ENCODE data around the gene LMNTD2. TPM values are rescaled to one million over a fixed set of nuclear protein-coding genes. Genes with fewer than 3 reads are reported as not detected.

LMNTD2 gene, protein sequence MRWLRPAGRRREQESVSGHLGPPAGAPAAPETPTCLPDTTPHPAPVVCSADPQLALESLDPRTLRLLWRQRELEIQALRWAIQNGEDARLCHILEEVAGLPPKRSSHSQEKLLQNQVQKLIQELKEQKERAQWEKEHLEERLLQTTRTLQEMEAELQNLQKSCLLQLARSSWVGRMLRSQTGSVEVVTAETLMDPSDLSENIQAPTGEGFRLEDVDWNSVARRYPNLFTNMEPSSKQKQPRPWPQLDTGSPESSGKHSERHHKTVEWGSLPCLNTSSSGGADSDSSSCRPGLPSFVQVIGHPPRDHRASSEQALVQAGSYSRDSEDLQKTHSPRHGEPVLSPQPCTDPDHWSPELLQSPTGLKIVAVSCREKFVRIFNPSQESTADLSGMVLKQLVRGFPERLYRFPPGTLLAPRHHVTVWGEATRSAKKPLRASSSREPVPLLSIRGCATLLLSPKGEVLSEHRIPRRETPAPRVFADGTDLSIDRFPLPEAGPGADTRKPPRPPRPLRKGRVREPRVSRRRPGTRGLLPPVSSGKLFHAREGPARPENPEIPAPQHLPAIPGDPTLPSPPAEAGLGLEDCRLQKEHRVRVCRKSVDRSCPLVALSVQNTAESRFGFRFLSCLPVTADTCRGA
- total RNA-seq (2022; extraction: Qiagen RNA extraction; ENCODE audit: low read depth), result 1.9 to 3.0 TPM (median 2.3 TPM) in 5 replicates

GRCh38 chr11:560305-561147, at the start of gene LMNTD2, which contains the start of gene RASSF7:
TSS of gene LMNTD2 (minus strand) at chr11:560738. CDS start at chr11:560716, 22 bp downstream.
TSS of gene RASSF7 (plus strand) at chr11:560970. CDS start at chr11:561769, 799 bp downstream.

DNA sequence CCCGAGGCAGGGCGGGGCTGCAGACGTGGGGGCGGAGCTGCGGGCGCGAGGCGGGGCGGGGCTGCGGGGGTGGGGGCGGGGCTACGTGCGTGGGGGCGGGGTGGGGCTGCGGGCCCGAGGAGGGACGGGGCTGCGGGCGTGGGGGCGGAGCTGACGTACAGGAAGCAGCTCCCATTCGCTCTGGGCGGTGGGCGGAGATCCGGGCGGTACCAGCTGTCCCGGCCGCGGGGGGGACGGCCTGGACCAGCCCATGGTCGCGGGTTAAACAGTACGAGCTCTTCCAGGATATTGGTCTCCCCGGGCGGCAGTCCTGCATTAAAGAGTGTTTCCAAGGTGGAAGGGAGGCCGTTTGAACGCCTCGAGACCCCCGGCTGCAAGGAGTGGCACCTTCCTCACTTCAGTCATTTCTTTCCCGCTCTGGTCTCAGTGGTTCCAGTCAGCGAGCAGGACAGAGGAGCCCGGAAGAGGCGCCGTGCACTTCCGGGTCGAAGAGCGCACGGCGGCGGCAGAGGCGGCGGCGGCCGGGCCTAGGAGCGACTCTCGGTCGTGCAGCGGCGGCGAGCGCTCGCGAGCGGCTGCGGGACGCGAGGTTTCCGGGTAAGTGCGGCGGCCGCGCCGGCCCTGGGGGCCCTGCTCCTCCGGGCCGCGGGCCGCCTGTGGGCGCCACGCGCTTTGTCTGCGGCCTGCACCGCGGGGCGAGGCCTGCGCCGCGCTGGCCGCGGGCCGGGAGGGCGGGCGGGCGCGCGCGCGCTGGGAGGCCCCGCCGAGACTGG, 15.6 kb upstream of the LMNTD2 start, which contains the start of gene PHRF1:
Gene PHRF1 (plus strand): TSS at position 475 of the 773 bp plus-strand sequence. CDS start 5,043 bp downstream, outside the sequence.

GRCh38 chr11:536841-537621, 23.5 kb downstream of the LMNTD2 start, which contains the start of gene LRRC56:
TSS of gene LRRC56 (plus strand) at chr11:537527. CDS start at chr11:540685, 3,158 bp downstream.

GRCh38 chr11:535519-536454, 24.8 kb downstream of the LMNTD2 start, which contains the start of gene HRAS:
TSS of gene HRAS (minus strand) at chr11:535576.

DNA sequence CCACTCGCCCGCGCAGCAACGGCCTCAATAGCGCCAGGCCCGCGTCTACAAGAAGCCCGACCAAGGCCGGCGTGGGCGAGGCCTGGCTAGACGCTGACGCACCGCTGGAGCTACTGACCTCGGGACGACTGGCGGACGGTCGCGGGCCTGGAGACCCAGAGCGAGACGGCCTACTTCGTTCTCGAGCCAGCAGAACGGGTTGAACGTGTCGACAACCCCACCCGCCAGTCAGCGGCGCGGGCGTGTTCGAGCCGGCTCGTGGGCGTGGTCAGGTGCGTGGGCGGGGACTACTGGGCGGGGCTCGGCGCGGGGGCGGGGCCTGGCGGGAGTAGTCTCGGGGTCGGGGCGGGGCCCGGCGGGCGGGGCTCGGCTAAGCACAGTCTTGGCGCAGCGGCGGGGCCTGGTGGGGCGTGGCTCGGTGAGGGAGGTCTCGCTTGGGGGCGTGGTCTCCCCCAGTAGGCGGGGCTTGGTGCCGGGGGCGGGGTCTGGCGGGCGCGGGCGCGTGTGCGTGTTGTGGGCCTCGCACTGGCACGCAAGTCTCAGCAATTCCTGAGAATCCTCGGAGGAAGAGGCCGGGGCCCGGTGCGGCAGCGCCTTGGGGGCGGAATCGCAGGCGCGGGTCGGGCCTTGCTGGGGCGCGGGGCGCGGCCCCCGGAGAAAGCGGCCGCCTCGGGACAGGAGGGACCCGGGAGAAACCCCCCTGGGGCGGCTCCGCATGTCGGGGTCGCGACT, 53.4 kb downstream of the LMNTD2 start, which contains the start of gene RNH1:
Gene RNH1 (minus strand): TSS at position 248 of the 732 bp plus-strand sequence. CDS start 5,080 bp downstream, outside the sequence.

Other genes with a start within 250 kb of the LMNTD2 start
- 0.31 to 0.56 TPM (median 0.55 TPM) in 5 replicates for gene IFITM1, start 246.7 kb downstream of the LMNTD2 start, total RNA-seq (2022; extraction: Qiagen RNA extraction; ENCODE audit: low read depth)
- gene IFITM3, start 239.9 kb downstream of the LMNTD2 start, total RNA-seq (2022; extraction: Qiagen RNA extraction; ENCODE audit: low read depth), result 19.5 to 36.0 TPM (median 30.9 TPM) in 5 replicates
- gene B4GALNT4, start 191.2 kb downstream of the LMNTD2 start, total RNA-seq (2022; extraction: Qiagen RNA extraction; ENCODE audit: low read depth), result 9.3 to 21.2 TPM (median 16.6 TPM) in 5 replicates
- 29.9 to 39.9 TPM (median 38.6 TPM) in 5 replicates for gene PKP3, start 166.5 kb downstream of the LMNTD2 start, total RNA-seq (2022; extraction: Qiagen RNA extraction; ENCODE audit: low read depth)
- gene SIGIRR, start 145.7 kb downstream of the LMNTD2 start, total RNA-seq (2022; extraction: Qiagen RNA extraction; ENCODE audit: low read depth), result 60.4 to 93.3 TPM (median 87.7 TPM) in 5 replicates
- gene ANO9, start 118.7 kb downstream of the LMNTD2 start, total RNA-seq (2022; extraction: Qiagen RNA extraction; ENCODE audit: low read depth), result 0.72 to 1.2 TPM (median 0.88 TPM) in 5 replicates
- gene PTDSS2, start 110.5 kb downstream of the LMNTD2 start, total RNA-seq (2022; extraction: Qiagen RNA extraction; ENCODE audit: low read depth), result 33.8 to 46.7 TPM (median 44.8 TPM) in 5 replicates
- 134 to 192 TPM (median 169 TPM) in 5 replicates for gene RNH1, start 53.5 kb downstream of the LMNTD2 start, total RNA-seq (2022; extraction: Qiagen RNA extraction; ENCODE audit: low read depth)
- 108 to 168 TPM (median 150 TPM) in 5 replicates for gene HRAS, start 25.2 kb downstream of the LMNTD2 start, total RNA-seq (2022; extraction: Qiagen RNA extraction; ENCODE audit: low read depth)
- gene LRRC56, start 23.2 kb downstream of the LMNTD2 start, total RNA-seq (2022; extraction: Qiagen RNA extraction; ENCODE audit: low read depth), result 0.54 to 0.97 TPM (median 0.77 TPM) in 5 replicates
- gene RASSF7, start 232 bp upstream of the LMNTD2 start, total RNA-seq (2022; extraction: Qiagen RNA extraction; ENCODE audit: low read depth), result 45.1 to 53.1 TPM (median 51.9 TPM) in 5 replicates
- gene PHRF1, start 15.7 kb upstream of the LMNTD2 start, total RNA-seq (2022; extraction: Qiagen RNA extraction; ENCODE audit: low read depth), result 29.5 to 38.7 TPM (median 35.4 TPM) in 5 replicates
- 5.8 to 8.1 TPM (median 5.9 TPM) in 5 replicates for gene IRF7, start 55.2 kb upstream of the LMNTD2 start, total RNA-seq (2022; extraction: Qiagen RNA extraction; ENCODE audit: low read depth)
- gene CDHR5, start 64.2 kb upstream of the LMNTD2 start, total RNA-seq (2022; extraction: Qiagen RNA extraction; ENCODE audit: low read depth), result 0.08 to 0.14 TPM (median 0.09 TPM) in 3 of 5 replicates, not detected in the others
- not detected in 5 replicates for gene SCT, start 66.4 kb upstream of the LMNTD2 start, total RNA-seq (2022; extraction: Qiagen RNA extraction; ENCODE audit: low read depth)
- gene DRD4, start 76.5 kb upstream of the LMNTD2 start, total RNA-seq (2022; extraction: Qiagen RNA extraction; ENCODE audit: low read depth), result 0.10 to 0.41 TPM (median 0.24 TPM) in 5 replicates
- gene DEAF1, start 134.5 kb upstream of the LMNTD2 start, total RNA-seq (2022; extraction: Qiagen RNA extraction; ENCODE audit: low read depth), result 26.1 to 38.9 TPM (median 32.1 TPM) in 5 replicates
- gene TMEM80, start 135.1 kb upstream of the LMNTD2 start, total RNA-seq (2022; extraction: Qiagen RNA extraction; ENCODE audit: low read depth), result 8.4 to 10.4 TPM (median 10.0 TPM) in 5 replicates
- 76.9 to 131 TPM (median 114 TPM) in 5 replicates for gene EPS8L2, start 145.5 kb upstream of the LMNTD2 start, total RNA-seq (2022; extraction: Qiagen RNA extraction; ENCODE audit: low read depth)
- gene TALDO1, start 186.7 kb upstream of the LMNTD2 start, total RNA-seq (2022; extraction: Qiagen RNA extraction; ENCODE audit: low read depth), result 394 to 439 TPM (median 414 TPM) in 5 replicates
- 36.6 to 48.9 TPM (median 44.7 TPM) in 5 replicates for gene GATD1, start 216.7 kb upstream of the LMNTD2 start, total RNA-seq (2022; extraction: Qiagen RNA extraction; ENCODE audit: low read depth)
- gene CEND1, start 229.4 kb upstream of the LMNTD2 start, total RNA-seq (2022; extraction: Qiagen RNA extraction; ENCODE audit: low read depth), result 1.2 to 2.7 TPM (median 1.9 TPM) in 5 replicates
- gene SLC25A22, start 237.5 kb upstream of the LMNTD2 start, total RNA-seq (2022; extraction: Qiagen RNA extraction; ENCODE audit: low read depth), result 21.8 to 34.9 TPM (median 34.1 TPM) in 5 replicates
- gene PIDD1, start 244.5 kb upstream of the LMNTD2 start, total RNA-seq (2022; extraction: Qiagen RNA extraction; ENCODE audit: low read depth), result 8.6 to 14.2 TPM (median 13.8 TPM) in 5 replicates
- gene RPLP2, start 249.2 kb upstream of the LMNTD2 start, total RNA-seq (2022; extraction: Qiagen RNA extraction; ENCODE audit: low read depth), result 1,669 to 2,765 TPM (median 2,317 TPM) in 5 replicates